HL-60 (cell line): ENCODE data around the gene SPDYE3.
"Not testable (repeated sequence)": the region's sequence is repeated elsewhere in the genome, so short reads cannot be mapped to it uniquely, and the experiment has no call there.

Experiments
- CTCF ChIP-seq: IDR thresholded peaks from one replicate; pipeline ENCODE4 v1.5.1; 2011; ENCODE audit warnings: low read length, control low read depth, inconsistent platforms; ENCODE audit not compliant: insufficient read depth
- GABPA ChIP-seq: IDR thresholded peaks from 2 replicates; pipeline ENCODE4 v1.6.1; 2012; ENCODE audit warnings: low read depth
- POLR2AphosphoS5 ChIP-seq: IDR thresholded peaks from 2 replicates; pipeline ENCODE4 v1.6.1; 2012; ENCODE audit warnings: low read depth
- REST ChIP-seq: IDR thresholded peaks from 2 replicates; pipeline ENCODE4 v1.6.1; 2012; ENCODE audit warnings: low read depth; ENCODE audit not compliant: insufficient replicate concordance
- SPI1 ChIP-seq: IDR thresholded peaks from 2 replicates; pipeline ENCODE4 v1.6.1; 2012; ENCODE audit warnings: low read depth, mild to moderate bottlenecking, borderline replicate concordance

GRCh38 chr7:100282069-100282608 is 25.4 kb upstream of the SPDYE3 start:
- not testable (repeated sequence) for TF ChIP-seq CTCF, REST, POLR2AphosphoS5, SPI1, GABPA
